GM12878 (cell line): Measurements from ENCODE around the gene KIRREL3. TPM values are rescaled to one million over a fixed set of nuclear protein-coding genes. Genes with fewer than 3 reads are reported as not detected.

Source experiments
- ATAC-seq: fragments of 200-7000 bp; cut with Tn5 transposase; 3 replicates; pipeline ENCODE4 v1.9.1; 2020; ENCODE audit warnings: mild to moderate bottlenecking, moderate library complexity
- BruUV-seq: library from RNA; stranded (reverse); fragments of 400-500 nt; replicated peaks from 2 replicates; lab custom pipeline; 2021; lab: Mats Ljungman, UMichigan
- CTCF ChIA-PET: fragments of 300-600 bp; sonication (Branson Sonifier 250); formaldehyde crosslinking; extraction: SDS; loops from one replicate; lab custom pipeline; 2021; ENCODE audit warnings: inconsistent platforms; lab: Yijun Ruan, JAX
- POLR2A ChIA-PET: fragments of 350-600 bp; formaldehyde crosslinking; extraction: SDS; loops from one replicate; lab custom pipeline; 2021; ENCODE audit warnings: inconsistent platforms; lab: Charles Lee
- RAD21 ChIA-PET: fragments of 300-600 bp; sonication (Branson Sonifier 250); formaldehyde crosslinking; loops from one replicate; lab custom pipeline; 2023; ENCODE audit warnings: antibody characterized with exemption; ENCODE audit not compliant: unreplicated experiment; lab: Charles Lee
- SMC1A ChIA-PET: fragments of 300-600 bp; sonication (Branson Sonifier 250); formaldehyde crosslinking; loops from one replicate; lab custom pipeline; 2023; ENCODE audit not compliant: unreplicated experiment, uncharacterized antibody; lab: Charles Lee
- DNase-seq: peaks from one replicate; pipeline ENCODE4 v3.0.0-alpha.2; 2011; ENCODE audit warnings: low read depth, low spot score
- FAIRE-seq: peaks from 3 replicates; lab custom pipeline; 2011; peaks lifted over from hg19 to GRCh38; lab: Jason Lieb, UNC
- H2AFZ ChIP-seq: 2 replicates; pipeline ENCODE4 v1.6.0; 2011; ENCODE audit warnings: low read depth, low read length, control low read depth; ENCODE audit not compliant: control insufficient read depth
- H3K27ac ChIP-seq: 2 replicates; pipeline ENCODE4 v1.5.1; 2011; ENCODE audit warnings: control low read depth; ENCODE audit not compliant: control insufficient read depth, insufficient read depth
- H3K27me3 ChIP-seq, 2 experiments: replicated peaks in 1 of 2; 2 replicates each; pipeline versions ENCODE4 v1.6.0 to v1.6.1; 2011; ENCODE audit warnings: low read length in 1 of 2; ENCODE audit not compliant: control insufficient read depth in 2 of 2, insufficient read depth in 2 of 2
- H3K36me3 ChIP-seq, 2 experiments: 2 replicates each; pipeline ENCODE4 v1.5.1; 2011; ENCODE audit warnings: low read length in 1 of 2; ENCODE audit not compliant: control insufficient read depth in 2 of 2, insufficient read depth in 2 of 2
- H3K4me1 ChIP-seq: 2 replicates; pipeline ENCODE4 v1.6.1; 2011; ENCODE audit warnings: mild to moderate bottlenecking, low read length, moderate library complexity, mixed read lengths; ENCODE audit not compliant: control insufficient read depth, insufficient read depth
- H3K4me2 ChIP-seq: 2 replicates; pipeline ENCODE4 v1.6.0; 2011; ENCODE audit warnings: control low read depth; ENCODE audit not compliant: control insufficient read depth, insufficient read depth
- H3K4me3 ChIP-seq: fragments of 200-600 bp; sonication (generic); 2 replicates; pipeline ENCODE4 v1.5.1; 2016
- H3K79me2 ChIP-seq: 2 replicates; pipeline ENCODE4 v1.6.0; 2011; ENCODE audit warnings: low read length; ENCODE audit not compliant: control insufficient read depth, insufficient read depth
- H3K9ac ChIP-seq: 2 replicates; pipeline ENCODE4 v1.8.0; 2011; ENCODE audit warnings: low read length, control low read depth, mixed read lengths; ENCODE audit not compliant: control insufficient read depth, insufficient read depth
- H3K9me3 ChIP-seq: replicated peaks from 3 replicates; pipeline ENCODE4 v1.5.1; 2011; ENCODE audit warnings: mild to moderate bottlenecking, low read length; ENCODE audit not compliant: control insufficient read depth, insufficient read depth
- H4K20me1 ChIP-seq: 2 replicates; pipeline ENCODE4 v1.6.0; 2011; ENCODE audit not compliant: control insufficient read depth, insufficient read depth
- BHLHE40 ChIP-seq, 2 experiments: fragments of 450-650 bp in 1 of 2; IDR thresholded peaks; 2 replicates each; pipeline ENCODE4 v1.6.1; 2011 to 2017; ENCODE audit warnings: low read depth in 2 of 2, borderline replicate concordance in 1 of 2, improper control_type of control experiment in 1 of 2, low read length in 1 of 2, mild to moderate bottlenecking in 1 of 2
- CHD4 ChIP-seq: fragments of 200-600 bp; sonication (generic); IDR thresholded peaks from 2 replicates; pipeline ENCODE4 v1.6.1; 2016; ENCODE audit warnings: mild to moderate bottlenecking
- HCFC1 ChIP-seq: fragments of 150-350 bp; IDR thresholded peaks from 2 replicates; pipeline ENCODE4 v1.6.1; 2014; ENCODE audit warnings: low read length
- NBN ChIP-seq: fragments of 450-650 bp; IDR thresholded peaks from 2 replicates; pipeline ENCODE4 v1.6.1; 2016
- POLR2AphosphoS5 ChIP-seq: IDR thresholded peaks from 2 replicates; pipeline ENCODE4 v1.6.1; 2011; ENCODE audit warnings: mild to moderate bottlenecking, low read length, inconsistent platforms
- RFX5 ChIP-seq: IDR thresholded peaks from 2 replicates; pipeline ENCODE4 v1.6.1; 2011; ENCODE audit warnings: low read depth, low read length, improper control_type of control experiment
- ZNF622 ChIP-seq: fragments of 450-650 bp; IDR thresholded peaks from 2 replicates; pipeline ENCODE4 v1.6.1; 2017; ENCODE audit warnings: mild to moderate bottlenecking, inconsistent platforms
- WGBS: methylation state at CpG from one replicate; pipeline ENCODE4 v1.1.6; 2016; ENCODE audit warnings: low lambda C conversion rate; ENCODE audit not compliant: insufficient replicate concordance, insufficient coverage; ENCODE audit errors: missing lambda C conversion rate; 5-methylcytosine and 5-hydroxymethylcytosine counted together
- in situ Hi-C: fragments of 300-500 bp; cut with MboI; formaldehyde crosslinking; loops from 9 replicates; pipeline ENCODE4 v1.14.3; 2018; ENCODE audit warnings: mixed read lengths
- intact Hi-C: fragments of 100-400 bp; cut with micrococcal nuclease; formaldehyde crosslinking; loops from one replicate; pipeline ENCODE4 v1.14.2; 2022; ENCODE audit not compliant: unreplicated experiment
- polyA plus RNA-seq, 11 experiments: library from polyadenylated mRNA; depleted of rRNA in 4 of 11; unstranded in 6 of 11; stranded (reverse) in 5 of 11; fragments of >200 nt; fragmentation: Nextera tagmentation in 4 of 11; fragmentation: Illumina TruSeq in 1 of 11; extraction: Ambion mirVana in 4 of 11; extraction: Trizol in 1 of 11; gene quantifications; 1 replicate in 1 of 11; 2 replicates in 10 of 11; pipeline versions ENCODE4 v1.2.1 to v1.2.3, GENCODE V29; 2011 to 2016; ENCODE audit warnings: inconsistent platforms in 2 of 11, missing spikeins in 2 of 11, low read depth in 1 of 11
- total RNA-seq, 4 experiments: library from RNA; depleted of rRNA in 3 of 4; stranded (reverse); fragments of >200 nt in 3 of 4; fragmentation: Illumina TruSeq in 1 of 4; extraction: Trizol in 1 of 4; gene quantifications; 2 replicates each; pipeline versions ENCODE4 v1.2.1 to v1.2.3, GENCODE V29; 2013 to 2021
- TF ChIP-seq, protein P1 (sequence below): fragments of 150-350 bp; IDR thresholded peaks from 2 replicates; pipeline ENCODE4 v1.6.1; 2016; ENCODE audit warnings: low read depth, low read length
- TF ChIP-seq, protein P2 (sequence below): fragments of 150-350 bp; IDR thresholded peaks from 2 replicates; pipeline ENCODE4 v1.6.1; 2014; ENCODE audit warnings: mild to moderate bottlenecking, low read depth, low read length
- TF ChIP-seq, protein P3 (sequence below): fragments of 450-650 bp; IDR thresholded peaks from 2 replicates; pipeline ENCODE4 v1.6.1; 2016; ENCODE audit warnings: mild to moderate bottlenecking

Gene KIRREL3
- total and polyA plus RNA-seq, 10 of the 15 experiments (the other 5 are each of a cell fraction or from before 2014, with no cell fraction given): under 0.01 TPM; not detected in 9

DNA sequence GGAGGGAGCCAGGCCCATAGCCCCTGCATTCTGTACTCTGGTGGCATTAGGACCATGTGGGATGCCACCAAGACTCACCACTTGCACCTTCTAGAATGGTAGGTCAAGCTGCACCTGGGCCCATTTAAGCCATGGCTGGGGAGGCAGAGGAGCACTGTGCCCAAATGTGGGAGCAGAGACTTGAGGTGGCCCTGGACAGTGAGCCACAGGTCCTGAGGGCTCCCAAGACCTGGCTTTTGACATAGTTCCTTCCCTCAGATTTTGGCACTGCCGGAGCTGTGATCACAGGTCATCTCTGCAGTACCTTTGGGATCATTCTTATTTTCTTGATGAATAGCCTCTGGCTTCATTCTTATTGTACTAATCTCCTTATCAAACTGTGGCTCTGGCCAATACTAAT lies 601.8 kb downstream of the KIRREL3 start:
- CTCF ChIA-PET: interaction anchor here (1.1 kb wide), 1 partner anchor 43 kb away, joined by 5 read pairs; no protein-coding TSS in a partner anchor

More for the DNA sequence above, 601.8 kb downstream of the KIRREL3 start:
- in situ Hi-C loops: no loop called here
- no peak for DNase-seq
- intact Hi-C loops: no loop called here
- Histone ChIP-seq H3K27me3 (no peaks in the 10 kb centered on the region), H3K4me2 (no peak overlapping the region), H3K4me3 (no peak overlapping the region), H3K9ac (no peak overlapping the region), H2AFZ (no peak overlapping the region), H3K36me3 (no peaks in the 10 kb centered on the region), H3K27ac (no peak overlapping the region), H3K79me2 (no peaks in the 10 kb centered on the region), H4K20me1 (0 out of 2 replicates have a peak, but pooled peaks cover 2% of the 10 kb centered on the region), H3K4me1 (peaks cover 3% of the 10 kb centered on the region; the same call in 1 of the 2 replicates), H3K9me3 (no peaks in the 10 kb centered on the region; the same call in 2 of the 3 replicates)
- no peak for TF ChIP-seq BHLHE40 (IDR thresholded peaks at IDR 0.05; ENCODE audit: borderline replicate concordance in 1 of 2, low read depth in 2 of 2, low read length in 1 of 2)
- no peak for TF ChIP-seq CHD4
- no peak for TF ChIP-seq POLR2AphosphoS5
- TF ChIP-seq, protein P1, sequence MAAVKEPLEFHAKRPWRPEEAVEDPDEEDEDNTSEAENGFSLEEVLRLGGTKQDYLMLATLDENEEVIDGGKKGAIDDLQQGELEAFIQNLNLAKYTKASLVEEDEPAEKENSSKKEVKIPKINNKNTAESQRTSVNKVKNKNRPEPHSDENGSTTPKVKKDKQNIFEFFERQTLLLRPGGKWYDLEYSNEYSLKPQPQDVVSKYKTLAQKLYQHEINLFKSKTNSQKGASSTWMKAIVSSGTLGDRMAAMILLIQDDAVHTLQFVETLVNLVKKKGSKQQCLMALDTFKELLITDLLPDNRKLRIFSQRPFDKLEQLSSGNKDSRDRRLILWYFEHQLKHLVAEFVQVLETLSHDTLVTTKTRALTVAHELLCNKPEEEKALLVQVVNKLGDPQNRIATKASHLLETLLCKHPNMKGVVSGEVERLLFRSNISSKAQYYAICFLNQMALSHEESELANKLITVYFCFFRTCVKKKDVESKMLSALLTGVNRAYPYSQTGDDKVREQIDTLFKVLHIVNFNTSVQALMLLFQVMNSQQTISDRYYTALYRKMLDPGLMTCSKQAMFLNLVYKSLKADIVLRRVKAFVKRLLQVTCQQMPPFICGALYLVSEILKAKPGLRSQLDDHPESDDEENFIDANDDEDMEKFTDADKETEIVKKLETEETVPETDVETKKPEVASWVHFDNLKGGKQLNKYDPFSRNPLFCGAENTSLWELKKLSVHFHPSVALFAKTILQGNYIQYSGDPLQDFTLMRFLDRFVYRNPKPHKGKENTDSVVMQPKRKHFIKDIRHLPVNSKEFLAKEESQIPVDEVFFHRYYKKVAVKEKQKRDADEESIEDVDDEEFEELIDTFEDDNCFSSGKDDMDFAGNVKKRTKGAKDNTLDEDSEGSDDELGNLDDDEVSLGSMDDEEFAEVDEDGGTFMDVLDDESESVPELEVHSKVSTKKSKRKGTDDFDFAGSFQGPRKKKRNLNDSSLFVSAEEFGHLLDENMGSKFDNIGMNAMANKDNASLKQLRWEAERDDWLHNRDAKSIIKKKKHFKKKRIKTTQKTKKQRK: no peak
- TF ChIP-seq RFX5: no peak
- no peak for TF ChIP-seq ZNF622
- TF ChIP-seq, protein P2, sequence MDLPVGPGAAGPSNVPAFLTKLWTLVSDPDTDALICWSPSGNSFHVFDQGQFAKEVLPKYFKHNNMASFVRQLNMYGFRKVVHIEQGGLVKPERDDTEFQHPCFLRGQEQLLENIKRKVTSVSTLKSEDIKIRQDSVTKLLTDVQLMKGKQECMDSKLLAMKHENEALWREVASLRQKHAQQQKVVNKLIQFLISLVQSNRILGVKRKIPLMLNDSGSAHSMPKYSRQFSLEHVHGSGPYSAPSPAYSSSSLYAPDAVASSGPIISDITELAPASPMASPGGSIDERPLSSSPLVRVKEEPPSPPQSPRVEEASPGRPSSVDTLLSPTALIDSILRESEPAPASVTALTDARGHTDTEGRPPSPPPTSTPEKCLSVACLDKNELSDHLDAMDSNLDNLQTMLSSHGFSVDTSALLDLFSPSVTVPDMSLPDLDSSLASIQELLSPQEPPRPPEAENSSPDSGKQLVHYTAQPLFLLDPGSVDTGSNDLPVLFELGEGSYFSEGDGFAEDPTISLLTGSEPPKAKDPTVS: no peak
- TF ChIP-seq HCFC1: no peak
- TF ChIP-seq, protein P3, sequence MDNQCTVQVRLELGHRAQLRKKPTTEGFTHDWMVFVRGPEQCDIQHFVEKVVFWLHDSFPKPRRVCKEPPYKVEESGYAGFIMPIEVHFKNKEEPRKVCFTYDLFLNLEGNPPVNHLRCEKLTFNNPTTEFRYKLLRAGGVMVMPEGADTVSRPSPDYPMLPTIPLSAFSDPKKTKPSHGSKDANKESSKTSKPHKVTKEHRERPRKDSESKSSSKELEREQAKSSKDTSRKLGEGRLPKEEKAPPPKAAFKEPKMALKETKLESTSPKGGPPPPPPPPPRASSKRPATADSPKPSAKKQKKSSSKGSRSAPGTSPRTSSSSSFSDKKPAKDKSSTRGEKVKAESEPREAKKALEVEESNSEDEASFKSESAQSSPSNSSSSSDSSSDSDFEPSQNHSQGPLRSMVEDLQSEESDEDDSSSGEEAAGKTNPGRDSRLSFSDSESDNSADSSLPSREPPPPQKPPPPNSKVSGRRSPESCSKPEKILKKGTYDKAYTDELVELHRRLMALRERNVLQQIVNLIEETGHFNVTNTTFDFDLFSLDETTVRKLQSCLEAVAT: no peak
- no peak for TF ChIP-seq NBN
- SMC1A ChIA-PET: no interaction called here
- RAD21 ChIA-PET: no interaction called here
- no TSS peak for BruUV-seq
- FAIRE-seq: no peak
- ATAC-seq: no peak
- WGBS: 86% methylated on average over 1 of the region's 1 CpG
- POLR2A ChIA-PET: no interaction called here
